SK-N-SH treated with all-trans-retinoic acid at 6 μM for 48 hours (cell line): ENCODE results near the gene GALNT13.

Source experiments
- BACH2 ChIP-seq: fragments of 250-450 bp; sonication (Bioruptor Pico); IDR thresholded peaks from 2 replicates; pipeline ENCODE4 v1.9.0; 2021; ENCODE audit warnings: mild to moderate bottlenecking, borderline replicate concordance
- CREB5 ChIP-seq: fragments of 250-450 bp; sonication (Bioruptor Pico); IDR thresholded peaks from 2 replicates; pipeline ENCODE4 v1.5.1; 2020; ENCODE audit warnings: low read depth, mild to moderate bottlenecking, moderate library complexity
- GLIS3 ChIP-seq: fragments of 250-450 bp; sonication (Bioruptor Pico); IDR thresholded peaks from 2 replicates; pipeline ENCODE4 v1.5.0; 2020; ENCODE audit warnings: mild to moderate bottlenecking, moderate library complexity
- PPARA ChIP-seq: fragments of 250-450 bp; sonication (Bioruptor Pico); IDR thresholded peaks from 2 replicates; pipeline ENCODE4 v1.5.0; 2020; ENCODE audit warnings: mild to moderate bottlenecking, borderline replicate concordance
- RARB ChIP-seq: fragments of 250-450 bp; sonication (Bioruptor Pico); IDR thresholded peaks from 2 replicates; pipeline ENCODE4 v1.8.0; 2021; ENCODE audit warnings: mild to moderate bottlenecking, moderate library complexity
- SNAI2 ChIP-seq: fragments of 250-450 bp; sonication (Bioruptor Pico); IDR thresholded peaks from 2 replicates; pipeline ENCODE4 v1.5.0; 2020; ENCODE audit warnings: mild to moderate bottlenecking, moderate library complexity
- TSHZ2 ChIP-seq: fragments of 250-450 bp; sonication (Bioruptor Pico); IDR thresholded peaks from 2 replicates; pipeline ENCODE4 v1.5.0; 2020; ENCODE audit warnings: mild to moderate bottlenecking, moderate library complexity
- ZFP3 ChIP-seq: fragments of 250-450 bp; sonication (Bioruptor Pico); IDR thresholded peaks from 2 replicates; pipeline ENCODE4 v1.5.0; 2020; ENCODE audit warnings: mild to moderate bottlenecking, moderate library complexity
- ZFP30 ChIP-seq: fragments of 450-650 bp; formaldehyde crosslinking; IDR thresholded peaks from 2 replicates; pipeline ENCODE4 v1.5.0; 2022; ENCODE audit warnings: mild to moderate bottlenecking, moderate library complexity
- ZNF565 ChIP-seq: fragments of 450-650 bp; formaldehyde crosslinking; conservative IDR thresholded peaks from 2 replicates; pipeline ENCODE4 v1.5.0; 2020; ENCODE audit warnings: low read depth, mild to moderate bottlenecking, moderate library complexity
- ZNF70 ChIP-seq: fragments of 450-650 bp; formaldehyde crosslinking; IDR thresholded peaks from 2 replicates; pipeline ENCODE4 v1.5.0; 2020; ENCODE audit warnings: mild to moderate bottlenecking, moderate library complexity
- ZNF8 ChIP-seq: fragments of 450-650 bp; formaldehyde crosslinking; IDR thresholded peaks from 2 replicates; pipeline ENCODE4 v1.5.0; 2020; ENCODE audit warnings: mild to moderate bottlenecking, moderate library complexity
- TF ChIP-seq, protein P1 (sequence below): fragments of 250-450 bp; sonication (Bioruptor Pico); IDR thresholded peaks from 2 replicates; pipeline ENCODE4 v1.8.0; 2021; ENCODE audit warnings: low read depth, mild to moderate bottlenecking, moderate library complexity, borderline replicate concordance

DNA sequence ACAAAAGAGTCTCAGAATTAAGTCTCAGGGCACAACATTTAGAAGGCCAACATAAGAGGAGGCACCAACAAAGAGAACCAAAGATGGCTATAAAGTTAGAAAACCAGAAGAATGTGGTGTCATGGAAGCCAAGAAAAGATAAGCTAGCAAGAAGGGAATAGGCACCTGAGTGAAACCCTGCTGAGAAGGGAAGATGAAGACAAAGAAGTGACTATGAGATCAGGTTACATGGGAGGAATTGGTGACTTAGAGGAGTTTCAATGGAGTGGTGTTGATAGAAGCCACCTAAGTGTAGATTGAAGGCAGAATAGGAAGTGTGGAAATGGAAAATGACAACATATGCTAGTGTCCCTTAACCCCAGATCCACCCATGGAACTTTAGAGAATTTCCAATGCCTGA lies 499.2 kb downstream of the GALNT13 start:
- TF ChIP-seq GLIS3 (CRISPR knock-in tag) (no peak), ZFP30 (CRISPR knock-in tag) (no peak), PPARA (CRISPR knock-in tag) (no peak), TSHZ2 (no peak), ZNF8 (CRISPR knock-in tag) (no peak), BACH2 (CRISPR knock-in tag) (no peak), CREB5 (CRISPR knock-in tag) (no peak), ZNF565 (no peak), ZNF70 (no peak), SNAI2 (CRISPR knock-in tag) (no peak), ZFP3 (CRISPR knock-in tag) (no peak), RARB (CRISPR knock-in tag) (no peak)
- TF ChIP-seq, protein P1, sequence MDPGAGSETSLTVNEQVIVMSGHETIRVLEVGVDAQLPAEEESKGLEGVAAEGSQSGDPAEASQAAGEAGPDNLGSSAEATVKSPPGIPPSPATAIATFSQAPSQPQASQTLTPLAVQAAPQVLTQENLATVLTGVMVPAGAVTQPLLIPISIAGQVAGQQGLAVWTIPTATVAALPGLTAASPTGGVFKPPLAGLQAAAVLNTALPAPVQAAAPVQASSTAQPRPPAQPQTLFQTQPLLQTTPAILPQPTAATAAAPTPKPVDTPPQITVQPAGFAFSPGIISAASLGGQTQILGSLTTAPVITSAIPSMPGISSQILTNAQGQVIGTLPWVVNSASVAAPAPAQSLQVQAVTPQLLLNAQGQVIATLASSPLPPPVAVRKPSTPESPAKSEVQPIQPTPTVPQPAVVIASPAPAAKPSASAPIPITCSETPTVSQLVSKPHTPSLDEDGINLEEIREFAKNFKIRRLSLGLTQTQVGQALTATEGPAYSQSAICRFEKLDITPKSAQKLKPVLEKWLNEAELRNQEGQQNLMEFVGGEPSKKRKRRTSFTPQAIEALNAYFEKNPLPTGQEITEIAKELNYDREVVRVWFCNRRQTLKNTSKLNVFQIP (CRISPR knock-in tag) = no peak
